ENCODE measurements around the gene RBBP8NL.

RBBP8NL gene

GRCh38 chr20:62420846-62421715 lies 6.3 kb downstream of the RBBP8NL start:
- H3K27me3 ChIP-seq (ENCODE audit: insufficient read depth, low read depth, severe bottlenecking): no peaks in the 10 kb centered on the region
- H3K36me3 ChIP-seq: no peaks in the 10 kb centered on the region
- no peak overlapping the region for H3K4me3 ChIP-seq (ENCODE audit: low read depth, low read length)
- H3K27ac ChIP-seq: no peak overlapping the region
- peak; percentile 28 for DNase-seq
- no peak for TF ChIP-seq CTCF (IDR thresholded peaks at IDR 0.05; ENCODE audit: low read depth, low read length)
- no peaks in the 10 kb centered on the region for H3K9me3 ChIP-seq (ENCODE audit: severe bottlenecking)

GRCh38 chr20:62419759-62420158 lies 7.6 kb downstream of the RBBP8NL start:
- Histone ChIP-seq H3K36me3 (no peaks in the 10 kb centered on the region), H3K27ac (no peak overlapping the region), H3K27me3 (ENCODE audit: insufficient read depth, low read depth, severe bottlenecking) (no peaks in the 10 kb centered on the region), H3K4me3 (ENCODE audit: low read depth, low read length) (no peak overlapping the region), H3K9me3 (ENCODE audit: severe bottlenecking) (no peaks in the 10 kb centered on the region)
- DNase-seq: no peak
- TF ChIP-seq CTCF (IDR thresholded peaks at IDR 0.05; ENCODE audit: low read depth, low read length): no peak

- TF ChIP-seq CTCF (IDR thresholded peaks at IDR 0.05; ENCODE audit: low read depth, low read length): no peak
- no peaks in the 10 kb centered on the region for H3K27me3 ChIP-seq (ENCODE audit: insufficient read depth, low read depth, severe bottlenecking)
- no peak overlapping the region for H3K27ac ChIP-seq
- no peaks in the 10 kb centered on the region for H3K36me3 ChIP-seq
- no peaks in the 10 kb centered on the region for H3K9me3 ChIP-seq (ENCODE audit: severe bottlenecking)
- no peak for DNase-seq
- no peak overlapping the region for H3K4me3 ChIP-seq (ENCODE audit: low read depth, low read length)
Measured at GRCh38 chr20:62418709-62419487, 8.4 kb downstream of the RBBP8NL start.

GRCh38 chr20:62417981-62418708 lies 9.2 kb downstream of the RBBP8NL start:
- H3K36me3 ChIP-seq: no peaks in the 10 kb centered on the region
- H3K27ac ChIP-seq: no peak overlapping the region
- no peak for DNase-seq
- no peak for TF ChIP-seq CTCF (IDR thresholded peaks at IDR 0.05; ENCODE audit: low read depth, low read length)
- no peaks in the 10 kb centered on the region for H3K27me3 ChIP-seq (ENCODE audit: insufficient read depth, low read depth, severe bottlenecking)
- H3K9me3 ChIP-seq (ENCODE audit: severe bottlenecking): no peaks in the 10 kb centered on the region
- no peak overlapping the region for H3K4me3 ChIP-seq (ENCODE audit: low read depth, low read length)

GRCh38 chr20:62416651-62417637 lies 10.4 kb downstream of the RBBP8NL start:
- no peak for TF ChIP-seq CTCF (IDR thresholded peaks at IDR 0.05; ENCODE audit: low read depth, low read length)
- no peaks in the 10 kb centered on the region for H3K27me3 ChIP-seq (ENCODE audit: insufficient read depth, low read depth, severe bottlenecking)
- H3K36me3 ChIP-seq: no peaks in the 10 kb centered on the region
- H3K4me3 ChIP-seq (ENCODE audit: low read depth, low read length): no peak overlapping the region
- no peak for DNase-seq
- H3K27ac ChIP-seq: no peak overlapping the region
- H3K9me3 ChIP-seq (ENCODE audit: severe bottlenecking): no peaks in the 10 kb centered on the region
